NB4 (cell line): ENCODE data around the gene KIRREL1.

ENCODE experiments used
- MYC ChIP-seq: IDR thresholded peaks from 2 replicates; pipeline ENCODE4 v1.6.1; 2011; ENCODE audit warnings: low read depth, low read length
- POLR2A ChIP-seq: IDR thresholded peaks from 2 replicates; pipeline ENCODE4 v1.6.1; 2011; ENCODE audit warnings: mild to moderate bottlenecking; ENCODE audit not compliant: insufficient read length; ENCODE audit errors: extremely low read depth
- TF ChIP-seq, protein P1 (sequence below): IDR thresholded peaks from one replicate; pipeline ENCODE4 v1.5.1; 2012; ENCODE audit warnings: low read depth, low read length

DNA sequence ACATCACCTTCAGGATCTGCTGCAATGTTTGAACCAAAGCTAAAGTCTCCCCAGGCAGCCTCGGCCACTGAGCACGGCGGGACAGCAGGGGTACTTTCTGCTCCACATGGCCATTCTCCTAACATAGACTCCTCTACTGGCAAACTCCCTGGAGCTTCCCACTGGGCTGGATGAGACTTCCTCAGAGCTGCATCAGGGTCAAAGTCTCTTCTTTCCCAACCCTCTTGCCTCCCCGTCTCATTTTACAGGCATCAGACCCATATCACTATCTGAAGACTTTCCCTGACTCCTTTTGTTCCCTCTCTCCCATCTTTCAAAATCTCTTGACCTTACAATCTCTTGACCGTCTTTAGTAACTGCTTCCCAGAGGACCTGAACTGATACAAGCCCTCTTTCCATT is 42.2 kb upstream of the KIRREL1 start:
- TF ChIP-seq, protein P1, sequence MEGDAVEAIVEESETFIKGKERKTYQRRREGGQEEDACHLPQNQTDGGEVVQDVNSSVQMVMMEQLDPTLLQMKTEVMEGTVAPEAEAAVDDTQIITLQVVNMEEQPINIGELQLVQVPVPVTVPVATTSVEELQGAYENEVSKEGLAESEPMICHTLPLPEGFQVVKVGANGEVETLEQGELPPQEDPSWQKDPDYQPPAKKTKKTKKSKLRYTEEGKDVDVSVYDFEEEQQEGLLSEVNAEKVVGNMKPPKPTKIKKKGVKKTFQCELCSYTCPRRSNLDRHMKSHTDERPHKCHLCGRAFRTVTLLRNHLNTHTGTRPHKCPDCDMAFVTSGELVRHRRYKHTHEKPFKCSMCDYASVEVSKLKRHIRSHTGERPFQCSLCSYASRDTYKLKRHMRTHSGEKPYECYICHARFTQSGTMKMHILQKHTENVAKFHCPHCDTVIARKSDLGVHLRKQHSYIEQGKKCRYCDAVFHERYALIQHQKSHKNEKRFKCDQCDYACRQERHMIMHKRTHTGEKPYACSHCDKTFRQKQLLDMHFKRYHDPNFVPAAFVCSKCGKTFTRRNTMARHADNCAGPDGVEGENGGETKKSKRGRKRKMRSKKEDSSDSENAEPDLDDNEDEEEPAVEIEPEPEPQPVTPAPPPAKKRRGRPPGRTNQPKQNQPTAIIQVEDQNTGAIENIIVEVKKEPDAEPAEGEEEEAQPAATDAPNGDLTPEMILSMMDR = no peak
- TF ChIP-seq POLR2A (no peak), MYC (no peak)
